NCI-H1092 treated with DMSO at 0.1 percent for 48 hours (cell line): ENCODE measurements around the gene PSMG1.
A peak's percentile ranks its signal among the peaks of the same experiment; 100 is the strongest.
"Not testable (repeated sequence)": the region's sequence is repeated elsewhere in the genome, so short reads cannot be mapped to it uniquely, and the experiment has no call there.

ENCODE experiments used
- DNase-seq: peaks from one replicate; lab custom pipeline; 2025; lab: John Stamatoyannopoulos, UW

The PSMG1 gene

GRCh38 chr21:39188521-39189139 lies 5.4 kb upstream of the PSMG1 start:
- no peak for DNase-seq

- DNase-seq: no peak
These were observed 3.9 kb upstream of the PSMG1 start for GRCh38 chr21:39187141-39187540.

GRCh38 chr21:39186676-39187075 lies 3.4 kb upstream of the PSMG1 start:
- no peak for DNase-seq

GRCh38 chr21:39185157-39185556 lies 1.9 kb upstream of the PSMG1 start:
- DNase-seq: no peak

- DNase-seq: peak; percentile 65
These were observed 1.1 kb upstream of the PSMG1 start for GRCh38 chr21:39184050-39184980.

- DNase-seq: peak; percentile 37
These were observed 573 bp downstream of the PSMG1 start for GRCh38 chr21:39182484-39183271.

- no peak for DNase-seq
These were observed 1.2 kb downstream of the PSMG1 start for GRCh38 chr21:39182016-39182415.

GRCh38 chr21:39181205-39181818 lies 1.9 kb downstream of the PSMG1 start:
- DNase-seq: no peak

- DNase-seq: no peak
These were observed 2.7 kb downstream of the PSMG1 start for GRCh38 chr21:39180429-39181019.

GRCh38 chr21:39178421-39178820 lies 4.8 kb downstream of the PSMG1 start:
- no peak for DNase-seq

GRCh38 chr21:39176271-39176709 lies 7.0 kb downstream of the PSMG1 start:
- DNase-seq: no peak

- no peak for DNase-seq
These were observed 7.6 kb downstream of the PSMG1 start for GRCh38 chr21:39175665-39176064.

- DNase-seq: no peak
These were observed 8.1 kb downstream of the PSMG1 start for GRCh38 chr21:39175154-39175553.

- DNase-seq: no peak
These were observed 9.3 kb downstream of the PSMG1 start for GRCh38 chr21:39173716-39174680.

GRCh38 chr21:39169906-39170305 lies 13.3 kb downstream of the PSMG1 start:
- DNase-seq: no peak

- no peak for DNase-seq
These were observed 14.5 kb downstream of the PSMG1 start for GRCh38 chr21:39168800-39169199.

- DNase-seq: no peak
These were observed 18.7 kb downstream of the PSMG1 start for GRCh38 chr21:39164523-39164922.

GRCh38 chr21:39161064-39161463 lies 22.2 kb downstream of the PSMG1 start:
- no peak for DNase-seq

- no peak for DNase-seq
These were observed 23.7 kb downstream of the PSMG1 start for GRCh38 chr21:39159342-39160063.

- not testable (repeated sequence) for DNase-seq
These were observed 26.0 kb downstream of the PSMG1 start for GRCh38 chr21:39157241-39157640.
